HG03039 (cell line): ENCODE data around the gene CELF5.

Experiments
- ATAC-seq: cut with Tn5 transposase; IDR thresholded peaks from one replicate; pipeline ENCODE4 v1.9.1; 2021; ENCODE audit warnings: mild to moderate bottlenecking, moderate library complexity; ENCODE audit not compliant: unreplicated experiment

Gene CELF5

GRCh38 chr19:3224346-3225168, at the start of gene CELF5:
CELF5 (plus strand) TSS chr19:3224661; CDS start chr19:3224740, 79 bp downstream.
- ATAC-seq: no peak

GRCh38 chr19:3175781-3176714, 48.4 kb upstream of the CELF5 start:
- ATAC-seq: no peak

- ATAC-seq: no peak
These were observed 47.6 kb upstream of the CELF5 start for GRCh38 chr19:3176715-3177501.

GRCh38 chr19:3178377-3178972, 46.0 kb upstream of the CELF5 start, which contains the start of gene S1PR4:
S1PR4 (plus strand) TSS chr19:3178769; CDS start chr19:3178793, 24 bp downstream.
- no peak for ATAC-seq

GRCh38 chr19:3178973-3179738, 45.3 kb upstream of the CELF5 start:
- no peak for ATAC-seq

GRCh38 chr19:3179739-3180293, 44.6 kb upstream of the CELF5 start:
- no peak for ATAC-seq

GRCh38 chr19:3183721-3184641, 40.5 kb upstream of the CELF5 start:
- ATAC-seq: no peak

GRCh38 chr19:3184847-3185460, 39.5 kb upstream of the CELF5 start:
- peak; percentile 26 for ATAC-seq

- peak; percentile 60 for ATAC-seq
These were observed 38.9 kb upstream of the CELF5 start, which contains the start of gene NCLN for GRCh38 chr19:3185461-3186159. NCLN (plus strand) TSS chr19:3185930; CDS start chr19:3186031, 101 bp downstream.

GRCh38 chr19:3186160-3186688, 38.2 kb upstream of the CELF5 start:
- ATAC-seq: peak; percentile 6

- no peak for ATAC-seq
These were observed 37.4 kb upstream of the CELF5 start for GRCh38 chr19:3186891-3187661.

GRCh38 chr19:3187662-3188511, 36.6 kb upstream of the CELF5 start:
- ATAC-seq: no peak

- no peak for ATAC-seq
These were observed 35.5 kb upstream of the CELF5 start for GRCh38 chr19:3188627-3189596.
